Measurements from ENCODE around the gene ERFE. TPM values are rescaled to one million over a fixed set of nuclear protein-coding genes. Genes with fewer than 3 reads are reported as not detected.

Gene ERFE
- total RNA-seq, 1 donor from 2014 or later: 1.2 TPM

DNA sequence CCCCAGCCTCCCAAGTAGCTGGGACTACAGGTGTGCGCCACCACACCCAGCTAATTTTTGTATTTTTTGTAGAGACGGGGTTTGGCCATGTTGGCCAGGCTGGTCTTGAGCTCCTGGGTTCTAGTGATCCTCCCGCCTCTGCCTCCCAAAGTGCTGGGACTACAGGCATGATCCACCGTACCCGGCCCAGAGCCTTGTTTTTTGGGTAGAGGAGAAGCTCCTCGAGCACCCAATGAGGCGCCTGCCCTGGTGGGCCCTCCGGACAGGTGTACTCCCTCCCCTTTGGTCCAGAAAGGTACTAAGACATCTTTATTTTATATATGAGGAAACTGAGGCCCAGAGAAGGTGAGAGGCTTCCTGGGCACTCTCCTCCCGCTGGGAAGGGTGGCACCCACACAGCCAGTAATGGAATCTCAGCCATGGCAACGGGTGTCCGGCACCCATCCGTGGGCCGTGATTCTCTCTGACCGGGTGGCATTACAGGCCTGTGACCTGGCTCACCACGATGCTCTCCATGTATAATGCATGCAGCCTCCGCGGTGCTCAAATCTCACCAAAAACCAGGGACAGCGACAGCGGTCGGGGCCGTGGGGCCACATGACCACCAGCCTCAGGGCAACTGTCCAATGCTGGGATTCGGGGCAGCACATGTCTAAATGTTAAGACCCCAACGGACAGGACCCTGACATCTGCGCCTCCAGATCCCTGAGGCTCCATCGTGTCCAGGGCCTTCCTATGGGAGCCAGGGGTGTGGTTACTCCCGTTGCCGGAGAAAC, 37.1 kb upstream of the ERFE start:
- no peak overlapping the region for H3K4me3 Mint-ChIP-seq (ENCODE audit: unreplicated experiment)
- no peak for DNase-seq (ENCODE audit: extremely low spot score, unreplicated experiment)
- TF ChIP-seq, protein P1, sequence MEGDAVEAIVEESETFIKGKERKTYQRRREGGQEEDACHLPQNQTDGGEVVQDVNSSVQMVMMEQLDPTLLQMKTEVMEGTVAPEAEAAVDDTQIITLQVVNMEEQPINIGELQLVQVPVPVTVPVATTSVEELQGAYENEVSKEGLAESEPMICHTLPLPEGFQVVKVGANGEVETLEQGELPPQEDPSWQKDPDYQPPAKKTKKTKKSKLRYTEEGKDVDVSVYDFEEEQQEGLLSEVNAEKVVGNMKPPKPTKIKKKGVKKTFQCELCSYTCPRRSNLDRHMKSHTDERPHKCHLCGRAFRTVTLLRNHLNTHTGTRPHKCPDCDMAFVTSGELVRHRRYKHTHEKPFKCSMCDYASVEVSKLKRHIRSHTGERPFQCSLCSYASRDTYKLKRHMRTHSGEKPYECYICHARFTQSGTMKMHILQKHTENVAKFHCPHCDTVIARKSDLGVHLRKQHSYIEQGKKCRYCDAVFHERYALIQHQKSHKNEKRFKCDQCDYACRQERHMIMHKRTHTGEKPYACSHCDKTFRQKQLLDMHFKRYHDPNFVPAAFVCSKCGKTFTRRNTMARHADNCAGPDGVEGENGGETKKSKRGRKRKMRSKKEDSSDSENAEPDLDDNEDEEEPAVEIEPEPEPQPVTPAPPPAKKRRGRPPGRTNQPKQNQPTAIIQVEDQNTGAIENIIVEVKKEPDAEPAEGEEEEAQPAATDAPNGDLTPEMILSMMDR (IDR thresholded peaks at IDR 0.05): no peak
- no peaks in the 10 kb centered on the region for H3K9me3 Mint-ChIP-seq (ENCODE audit: unreplicated experiment)
- peaks cover 6% of the 10 kb centered on the region for H3K27me3 Mint-ChIP-seq (ENCODE audit: unreplicated experiment)
- no peaks in the 10 kb centered on the region for H3K36me3 Mint-ChIP-seq (ENCODE audit: unreplicated experiment)
- H3K4me1 Mint-ChIP-seq (ENCODE audit: unreplicated experiment): no peaks in the 10 kb centered on the region
- no peak overlapping the region for H3K27ac Mint-ChIP-seq (ENCODE audit: unreplicated experiment)

DNA sequence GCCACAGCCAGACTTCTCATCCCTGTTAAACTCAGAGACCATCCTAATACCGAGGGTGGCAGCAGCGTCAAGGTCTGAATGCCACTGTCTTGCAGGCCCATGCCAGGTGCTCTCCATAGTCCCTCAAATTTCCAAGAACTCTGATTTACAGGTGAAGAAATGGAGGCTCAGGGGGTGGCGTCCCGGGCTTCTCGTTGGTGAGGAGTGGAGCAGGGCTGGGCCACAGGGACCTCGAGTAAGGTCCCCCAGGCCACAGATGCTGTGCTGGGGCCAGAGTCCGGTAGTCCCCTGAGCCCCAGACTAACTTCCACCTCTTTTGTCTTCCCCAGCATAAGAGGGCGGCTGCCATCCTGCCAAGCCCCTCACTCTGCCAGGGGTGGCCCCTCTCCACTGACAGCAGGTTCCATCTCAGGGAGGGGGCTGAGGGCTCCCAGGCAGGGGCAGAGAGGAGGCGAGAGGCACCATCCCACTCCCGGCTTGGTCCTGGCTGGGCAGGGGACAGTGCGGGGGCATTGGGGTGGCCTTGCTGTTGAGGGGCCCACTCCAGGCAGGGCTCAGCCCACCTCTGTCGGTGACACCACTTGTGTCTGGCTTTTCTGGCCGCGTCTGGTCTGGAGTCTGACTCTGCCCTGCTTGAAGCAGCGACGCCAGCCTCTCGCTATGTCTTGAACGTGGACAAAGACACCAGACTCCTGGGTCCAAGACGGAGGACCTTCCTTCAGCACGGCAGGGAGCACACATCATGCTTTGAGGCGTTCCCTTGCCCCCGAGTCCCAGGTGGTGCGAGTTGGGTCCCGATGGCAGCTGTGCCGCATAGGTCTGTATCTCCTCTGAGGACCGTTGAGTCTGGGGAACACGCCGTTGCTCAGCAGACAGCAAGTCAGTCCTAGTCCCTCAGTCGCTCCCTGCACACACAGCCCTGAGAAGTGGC, 36.2 kb upstream of the ERFE start:
- H3K27me3 Mint-ChIP-seq (ENCODE audit: unreplicated experiment): peaks cover 6% of the 10 kb centered on the region
- DNase-seq (ENCODE audit: extremely low spot score, unreplicated experiment): no peak
- H3K36me3 Mint-ChIP-seq (ENCODE audit: unreplicated experiment): no peaks in the 10 kb centered on the region
- TF ChIP-seq, protein P1 (IDR thresholded peaks at IDR 0.05): no peak
- H3K4me1 Mint-ChIP-seq (ENCODE audit: unreplicated experiment): no peaks in the 10 kb centered on the region
- no peaks in the 10 kb centered on the region for H3K9me3 Mint-ChIP-seq (ENCODE audit: unreplicated experiment)
- H3K27ac Mint-ChIP-seq (ENCODE audit: unreplicated experiment): no peak overlapping the region
- H3K4me3 Mint-ChIP-seq (ENCODE audit: unreplicated experiment): no peak overlapping the region

DNA sequence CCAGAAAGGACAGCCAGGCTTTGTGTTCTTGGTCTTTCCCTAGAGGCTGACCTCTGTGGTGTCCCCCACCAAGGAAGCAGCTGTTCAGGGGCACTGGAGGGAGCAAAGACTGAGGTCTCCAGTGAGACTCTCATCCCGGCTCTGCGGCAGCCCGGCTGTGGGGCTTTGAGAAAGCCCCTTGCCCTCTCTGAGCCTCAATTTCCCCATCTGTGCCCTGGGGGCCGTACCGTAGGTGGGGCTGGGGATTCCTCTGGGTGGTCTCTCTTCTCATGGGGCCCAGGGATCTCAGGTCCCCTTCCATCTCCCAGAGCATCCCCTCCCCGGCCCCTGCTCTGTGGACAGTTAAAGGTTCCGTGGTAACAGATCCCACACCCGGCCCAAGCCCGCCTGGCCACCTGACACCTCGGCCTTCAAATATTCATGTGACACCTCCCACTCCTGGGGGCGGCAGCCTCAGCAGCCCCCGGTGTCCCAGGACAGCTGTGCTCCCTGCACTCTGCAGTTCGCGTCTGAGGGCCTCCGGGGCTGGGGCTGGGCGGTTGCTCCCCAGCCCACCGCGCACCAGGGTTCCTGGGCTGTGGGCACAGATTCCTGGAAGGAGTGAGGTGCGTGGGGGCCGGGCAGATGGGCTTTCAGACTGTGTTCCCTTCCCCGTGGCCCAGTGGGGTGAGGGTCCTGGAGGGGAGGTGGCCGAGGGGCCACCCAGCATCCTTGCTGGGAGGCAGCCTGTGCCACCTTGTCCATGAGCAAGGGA, 35.4 kb upstream of the ERFE start:
- Mint-ChIP-seq H3K36me3 (ENCODE audit: unreplicated experiment) (no peaks in the 10 kb centered on the region), H3K4me1 (ENCODE audit: unreplicated experiment) (no peaks in the 10 kb centered on the region), H3K27ac (ENCODE audit: unreplicated experiment) (no peak overlapping the region), H3K4me3 (ENCODE audit: unreplicated experiment) (no peak overlapping the region), H3K9me3 (ENCODE audit: unreplicated experiment) (no peaks in the 10 kb centered on the region), H3K27me3 (ENCODE audit: unreplicated experiment) (peaks cover 2% of the 10 kb centered on the region)
- DNase-seq (ENCODE audit: extremely low spot score, unreplicated experiment): no peak
- TF ChIP-seq, protein P1 (IDR thresholded peaks at IDR 0.05): no peak

DNA sequence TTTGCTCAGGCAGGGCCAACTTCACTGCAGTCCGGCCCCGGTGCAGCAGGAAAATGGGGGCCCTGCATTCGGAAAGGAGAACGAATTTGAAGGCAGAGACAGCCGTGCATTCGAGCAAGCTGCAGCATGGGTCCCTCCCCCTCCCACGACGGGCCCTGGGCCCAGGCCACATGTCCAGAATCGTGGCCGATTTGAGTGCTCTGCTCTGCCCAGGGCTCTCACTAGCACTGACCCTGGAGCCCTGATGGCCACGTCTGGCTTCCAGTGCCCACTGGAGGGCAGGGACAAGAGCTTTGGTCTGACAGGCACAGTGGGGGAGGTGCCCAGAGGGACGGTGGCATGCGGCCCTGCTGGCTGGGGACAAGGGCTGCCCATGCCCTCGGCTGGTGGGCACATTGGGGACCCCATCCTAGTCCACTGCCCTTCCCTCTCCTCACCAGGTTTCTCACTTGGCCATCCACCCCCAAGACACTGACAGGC, 34.7 kb upstream of the ERFE start:
- no peak overlapping the region for H3K4me3 Mint-ChIP-seq (ENCODE audit: unreplicated experiment)
- peaks cover 2% of the 10 kb centered on the region for H3K27me3 Mint-ChIP-seq (ENCODE audit: unreplicated experiment)
- no peaks in the 10 kb centered on the region for H3K4me1 Mint-ChIP-seq (ENCODE audit: unreplicated experiment)
- no peak overlapping the region for H3K27ac Mint-ChIP-seq (ENCODE audit: unreplicated experiment)
- no peaks in the 10 kb centered on the region for H3K9me3 Mint-ChIP-seq (ENCODE audit: unreplicated experiment)
- H3K36me3 Mint-ChIP-seq (ENCODE audit: unreplicated experiment): no peaks in the 10 kb centered on the region
- TF ChIP-seq, protein P1 (IDR thresholded peaks at IDR 0.05): no peak
- DNase-seq (ENCODE audit: extremely low spot score, unreplicated experiment): no peak

Measured in osteocyte (in vitro differentiated cells).